HG03095 (cell line): ENCODE measurements around the gene VCX3B.
"Not testable (repeated sequence)": the region's sequence is repeated elsewhere in the genome, so short reads cannot be mapped to it uniquely, and the experiment has no call there.

Experiments
- ATAC-seq: cut with Tn5 transposase; IDR thresholded peaks from one replicate; pipeline ENCODE4 v1.9.1; 2021; ENCODE audit warnings: moderate library complexity; ENCODE audit not compliant: unreplicated experiment

Gene VCX3B

DNA sequence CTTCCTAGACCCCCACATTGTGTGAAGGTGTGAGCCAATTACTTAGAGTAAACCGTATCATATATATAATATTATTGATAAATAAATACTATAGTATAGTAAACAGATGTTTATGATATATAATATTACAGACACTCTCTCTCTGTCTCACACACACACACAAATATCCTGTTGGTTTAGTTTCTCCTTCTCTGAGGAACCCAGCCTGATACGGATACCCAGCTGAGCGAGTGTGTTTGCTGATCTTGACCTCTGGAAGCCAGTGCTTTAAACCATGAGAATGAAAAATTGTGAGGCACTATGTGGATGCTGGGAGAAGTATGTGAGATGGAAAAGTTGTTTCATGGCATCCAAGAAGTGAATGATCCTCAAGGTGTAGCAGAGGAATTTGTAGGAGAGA, at the start of gene VCX3B:
Gene VCX3B (plus strand): TSS at position 301 of the 400 bp plus-strand sequence. CDS start 621 bp downstream, outside the sequence.
- not testable (repeated sequence) for ATAC-seq

DNA sequence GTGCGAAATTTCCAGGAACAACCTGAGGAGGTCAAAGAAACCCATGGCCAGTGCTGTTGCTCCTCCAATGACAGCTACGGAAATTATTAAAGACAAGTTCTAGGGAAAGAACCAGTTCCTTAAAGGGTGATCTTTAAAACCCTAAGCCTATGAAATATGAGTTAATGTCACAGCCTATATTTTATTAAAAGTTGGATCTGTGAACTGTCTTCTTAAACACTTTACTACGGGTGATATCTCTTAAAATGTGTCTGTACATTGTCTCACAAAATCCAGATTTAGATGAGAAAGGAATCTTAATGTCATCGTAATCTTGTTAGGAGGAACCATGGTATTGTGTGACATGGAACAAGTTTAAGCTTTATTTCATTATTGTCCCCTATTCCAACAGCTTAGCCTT, 46.3 kb upstream of the VCX3B start:
- no peak for ATAC-seq

DNA sequence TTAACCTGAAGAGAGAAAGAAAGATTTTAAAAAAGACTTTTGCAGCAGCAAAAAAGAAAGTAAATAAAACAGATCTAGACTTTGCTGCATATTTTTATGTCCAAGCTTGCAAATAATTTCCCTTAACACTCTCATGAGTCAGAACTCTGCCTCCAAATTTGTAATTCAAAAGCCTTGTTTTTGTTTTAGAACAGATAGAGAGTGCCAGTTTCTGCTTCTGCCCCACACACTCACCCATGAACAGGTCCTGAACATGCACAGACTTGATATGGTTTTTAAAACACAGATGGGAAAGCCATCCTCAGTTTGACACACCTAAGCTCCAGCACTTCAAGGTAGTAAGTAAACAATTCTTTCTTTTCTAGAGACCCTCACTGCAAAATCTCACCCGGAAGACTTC, 39.7 kb upstream of the VCX3B start:
- ATAC-seq: no peak

DNA sequence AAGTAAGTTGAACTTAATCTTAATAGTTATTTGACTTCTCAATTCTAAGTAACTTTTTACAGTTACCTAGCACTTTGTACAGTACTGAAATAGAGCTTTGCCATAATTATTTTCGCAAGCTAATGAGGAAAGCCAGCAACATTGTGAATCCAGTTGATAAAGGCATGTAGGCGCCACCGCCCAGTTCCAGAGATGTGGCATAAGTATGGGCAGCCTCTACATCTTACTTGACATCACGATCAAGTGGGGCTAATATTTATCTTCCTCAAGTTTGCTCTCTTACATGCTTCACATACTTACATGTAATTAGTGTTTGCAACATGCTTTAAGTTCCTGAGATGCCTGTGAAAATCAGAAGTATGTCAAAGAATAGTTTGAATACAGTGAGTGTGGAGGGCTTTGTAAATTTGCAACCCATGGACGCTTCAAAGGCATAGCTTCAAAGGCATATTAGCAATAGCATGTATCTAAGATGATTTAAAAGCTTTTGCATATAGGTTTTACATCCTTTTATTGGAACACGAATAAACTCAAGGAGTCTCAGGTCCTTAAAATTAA, 34.9 kb upstream of the VCX3B start:
- ATAC-seq: no peak

DNA sequence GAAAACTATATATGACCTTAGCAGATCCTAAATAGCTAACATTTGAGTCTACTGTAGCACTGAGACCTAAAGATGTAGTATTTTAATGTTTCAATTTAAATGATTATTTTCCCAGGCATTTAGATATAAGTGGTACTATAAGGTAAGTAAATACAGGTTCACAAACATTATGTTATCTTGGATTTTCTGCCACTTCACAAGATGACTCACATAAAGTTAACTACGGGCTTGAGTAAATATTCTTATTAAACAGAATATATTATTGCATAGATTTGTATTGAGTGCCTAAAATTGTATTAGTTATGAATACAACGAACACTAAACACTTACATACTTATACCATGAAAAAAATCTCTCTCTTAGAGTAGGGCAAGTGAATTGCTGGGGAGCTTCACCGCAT, 34.2 kb upstream of the VCX3B start:
- ATAC-seq: no peak

DNA sequence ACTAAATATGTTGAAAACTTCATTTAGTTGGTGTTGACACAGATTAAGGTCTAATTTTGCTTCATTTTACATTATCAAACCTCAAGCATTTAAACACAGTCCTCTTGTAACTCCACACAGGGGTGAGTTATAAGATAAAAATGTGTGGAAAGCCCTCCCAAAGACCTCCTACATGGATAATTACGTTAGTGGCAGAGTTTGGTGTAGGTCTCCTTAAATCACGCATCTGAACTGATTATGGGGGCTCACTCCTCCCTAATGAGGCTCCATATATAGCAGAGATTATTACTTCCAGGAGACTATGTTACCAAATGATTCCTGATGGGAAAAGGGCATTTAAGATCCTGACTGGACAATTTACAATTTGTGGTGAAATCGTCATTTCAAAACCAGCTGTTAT, 32.2 kb upstream of the VCX3B start:
- no peak for ATAC-seq

DNA sequence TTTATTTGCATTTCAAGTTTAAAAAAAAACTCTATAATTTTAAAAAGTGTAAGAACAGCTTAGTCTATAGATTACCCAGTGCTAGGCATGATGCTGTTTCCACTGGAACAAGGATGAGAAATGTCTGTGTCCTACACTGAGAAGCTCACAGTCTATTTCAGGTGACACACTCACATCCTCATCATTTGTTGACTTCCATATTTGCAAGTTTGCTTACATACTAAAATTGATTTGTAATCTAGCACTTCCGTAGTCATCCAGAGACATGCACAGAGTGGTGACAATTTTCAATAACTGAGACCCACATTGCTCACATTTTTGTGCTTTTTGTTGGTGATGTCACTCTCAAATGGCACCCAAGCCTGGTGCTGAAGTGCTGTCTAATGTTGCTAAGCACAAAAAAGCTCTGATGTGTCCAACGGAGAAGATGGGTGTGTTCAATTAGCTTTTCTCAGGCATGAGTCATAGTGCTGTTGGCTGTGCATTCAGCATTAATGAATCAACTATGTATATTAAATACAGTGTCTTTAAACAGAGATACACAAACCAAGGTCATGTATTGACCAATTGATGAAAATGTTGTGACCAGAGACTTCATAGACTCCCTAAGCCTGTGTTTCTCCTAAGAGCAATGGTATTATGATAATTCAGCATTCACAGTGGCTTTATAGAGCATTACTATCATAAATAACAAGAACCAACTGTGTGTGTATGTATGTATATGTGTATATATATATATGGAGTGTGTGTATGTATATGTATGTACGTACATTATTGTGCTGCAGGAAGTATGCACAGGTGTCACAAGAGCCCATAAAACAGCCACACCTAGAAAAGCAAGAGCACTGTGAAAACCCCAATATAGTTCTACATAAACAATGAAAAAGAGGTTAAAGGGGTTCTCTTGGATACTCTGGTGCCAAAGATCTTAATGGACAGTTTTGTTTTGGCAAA, 31.2 kb upstream of the VCX3B start:
- ATAC-seq: no peak

DNA sequence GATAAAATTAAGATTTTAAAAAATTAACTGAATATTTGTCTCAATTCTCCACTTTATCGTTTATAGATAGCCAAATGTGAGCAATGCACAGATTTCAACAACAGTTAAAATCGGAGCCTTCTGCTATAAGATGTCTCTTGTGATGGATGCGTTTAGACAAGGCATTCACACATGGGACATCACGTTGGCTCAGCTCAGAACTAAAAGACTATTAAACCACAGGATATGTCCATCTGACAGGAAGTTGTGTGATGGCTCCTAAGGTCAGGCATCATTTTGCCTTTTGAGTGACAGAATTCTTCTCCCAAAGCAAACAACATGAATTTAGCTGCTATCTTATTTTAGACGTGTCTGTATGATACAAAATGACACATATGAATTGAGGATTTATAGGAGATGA, 17.3 kb upstream of the VCX3B start:
- ATAC-seq: no peak

DNA sequence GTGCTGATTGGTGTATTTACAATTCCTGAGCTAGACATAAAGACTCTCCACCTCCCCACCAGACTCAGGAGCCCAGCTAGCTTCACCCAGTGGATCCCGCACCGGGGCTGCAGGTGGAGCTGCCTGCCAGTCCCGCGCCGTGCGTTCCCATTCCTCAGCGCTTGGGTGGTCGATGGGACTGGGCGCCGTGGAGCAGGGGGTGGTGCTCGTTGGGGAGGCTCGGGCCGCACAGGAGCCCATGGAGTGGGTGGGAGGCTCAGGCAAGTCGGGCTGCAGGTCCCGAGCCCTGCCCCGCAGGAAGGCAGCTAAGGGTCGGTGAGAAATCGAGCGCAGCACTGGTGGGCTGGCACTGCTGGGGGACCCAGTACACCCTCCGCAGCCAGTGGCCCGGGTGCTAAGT, 12.3 kb upstream of the VCX3B start:
- not testable (repeated sequence) for ATAC-seq

DNA sequence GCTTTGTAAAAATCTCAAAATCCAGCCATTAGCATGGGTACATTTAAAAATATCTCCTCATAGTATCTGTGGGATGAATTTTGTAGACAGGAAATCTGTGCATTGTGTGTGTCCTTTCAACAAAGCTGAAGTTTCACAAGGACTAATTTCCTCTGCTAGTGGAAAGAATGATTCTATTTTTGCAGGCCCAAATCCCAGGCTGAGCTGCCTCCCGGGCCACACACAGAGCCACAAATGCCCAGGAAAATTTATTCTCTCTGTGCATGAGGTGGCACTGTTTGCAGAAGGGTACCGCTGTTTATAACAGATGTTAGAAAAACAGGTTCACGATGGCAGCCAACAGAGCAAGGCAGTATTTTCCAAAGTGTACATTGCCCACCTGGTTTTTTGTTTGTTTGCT, 11.0 kb upstream of the VCX3B start:
- no peak for ATAC-seq

DNA sequence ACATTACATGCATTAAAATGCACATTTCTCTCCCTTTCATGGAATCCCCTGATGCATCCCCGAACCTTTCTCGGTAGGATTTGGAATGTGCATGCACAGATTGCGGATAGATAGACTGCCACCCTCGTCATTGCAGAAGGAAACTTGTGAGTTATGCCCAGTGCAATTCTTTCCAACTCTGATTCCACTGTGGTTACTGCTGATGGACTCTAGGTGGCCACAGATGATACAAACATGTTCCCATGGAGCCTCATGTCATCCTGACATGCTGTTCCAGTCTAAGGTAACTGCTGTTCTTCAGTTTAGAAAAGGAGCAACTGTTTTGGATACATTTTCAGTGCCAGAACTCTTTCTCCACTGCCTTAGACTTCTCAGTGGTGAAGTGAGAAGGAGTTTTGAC, 9.1 kb upstream of the VCX3B start:
- ATAC-seq: no peak

DNA sequence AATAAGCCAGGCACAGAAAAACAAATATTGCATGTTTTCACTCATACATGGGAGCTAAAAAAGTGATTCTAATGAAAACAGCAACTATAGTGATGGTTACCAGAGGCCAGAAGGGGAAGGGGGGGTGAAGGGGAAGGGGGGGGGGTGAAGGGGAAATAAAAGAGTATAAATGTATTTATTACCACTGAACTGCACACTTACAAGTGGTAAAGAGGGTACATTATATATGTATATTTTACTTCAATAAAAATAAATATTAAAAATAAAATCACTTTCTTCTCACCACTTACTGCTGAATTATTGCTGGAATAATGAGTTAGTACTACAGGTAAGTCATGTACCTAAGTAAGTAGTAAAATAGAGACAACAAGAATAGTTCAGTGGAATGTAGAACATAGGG, 2.1 kb upstream of the VCX3B start:
- ATAC-seq: no peak

DNA sequence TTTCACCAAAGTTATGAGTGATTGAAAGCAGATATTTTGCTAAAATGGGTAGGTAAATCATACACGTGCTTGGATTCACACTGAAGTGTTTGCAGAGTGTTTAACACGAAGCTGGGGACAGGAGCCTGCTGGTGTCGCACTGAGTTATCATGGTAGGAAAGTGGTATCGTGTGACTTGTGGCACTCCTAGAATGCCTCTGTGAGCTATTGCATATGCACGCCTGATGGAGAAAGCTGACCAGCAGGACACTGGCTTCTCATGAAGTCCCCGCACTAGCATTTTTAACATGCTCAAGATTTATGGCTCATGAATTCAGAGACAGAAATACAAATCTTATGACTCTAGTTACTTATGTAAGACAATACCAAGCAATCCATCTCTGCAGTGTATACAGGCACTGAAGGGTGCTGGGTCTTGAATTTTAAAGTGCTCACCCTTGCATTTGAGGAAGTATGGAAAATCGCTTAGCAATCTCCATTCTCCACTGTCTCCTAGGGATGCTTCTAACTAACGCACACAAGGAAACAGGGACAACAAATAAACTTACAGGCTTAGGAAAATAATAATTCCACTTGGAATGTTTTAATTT, 19.8 kb downstream of the VCX3B start:
- ATAC-seq: no peak

DNA sequence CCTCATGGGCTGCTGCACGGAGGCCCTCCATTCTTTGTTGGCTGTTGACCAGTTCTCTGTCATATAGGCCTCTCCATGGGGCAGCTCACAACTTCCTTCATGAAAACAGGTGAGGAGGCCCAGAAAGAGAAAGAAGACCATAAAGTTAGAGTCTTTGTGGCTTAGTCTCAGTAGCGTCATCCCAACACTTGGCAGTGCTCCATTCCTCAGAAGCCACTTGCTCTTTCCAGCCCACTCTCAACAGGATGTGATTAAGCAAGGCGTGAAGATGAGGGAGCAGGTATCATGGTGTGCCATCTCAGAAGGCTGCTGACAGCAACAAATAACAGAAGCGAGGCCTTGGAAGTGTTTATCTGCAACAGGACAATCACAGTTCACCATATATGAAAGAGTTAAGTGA, 30.4 kb downstream of the VCX3B start:
- not testable (repeated sequence) for ATAC-seq

DNA sequence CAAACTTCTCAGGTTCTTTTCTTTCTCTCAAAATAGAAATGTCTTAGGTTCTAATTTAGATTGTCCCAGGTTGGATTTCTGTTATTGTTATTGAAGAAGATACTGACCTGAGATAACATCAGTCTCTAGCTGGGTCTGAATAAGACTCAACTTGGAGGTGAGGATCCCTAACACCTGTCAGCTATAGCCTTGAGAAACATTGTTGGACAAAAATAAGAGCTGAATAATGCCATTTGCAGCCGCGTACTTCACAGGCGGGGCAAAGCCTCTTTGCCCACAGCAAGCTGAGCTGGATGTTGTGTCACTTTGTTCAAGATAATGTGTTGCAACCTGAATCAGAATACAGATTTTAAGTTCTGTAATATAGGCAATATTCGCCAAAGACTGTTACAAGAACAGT, 35.6 kb downstream of the VCX3B start:
- ATAC-seq: no peak

DNA sequence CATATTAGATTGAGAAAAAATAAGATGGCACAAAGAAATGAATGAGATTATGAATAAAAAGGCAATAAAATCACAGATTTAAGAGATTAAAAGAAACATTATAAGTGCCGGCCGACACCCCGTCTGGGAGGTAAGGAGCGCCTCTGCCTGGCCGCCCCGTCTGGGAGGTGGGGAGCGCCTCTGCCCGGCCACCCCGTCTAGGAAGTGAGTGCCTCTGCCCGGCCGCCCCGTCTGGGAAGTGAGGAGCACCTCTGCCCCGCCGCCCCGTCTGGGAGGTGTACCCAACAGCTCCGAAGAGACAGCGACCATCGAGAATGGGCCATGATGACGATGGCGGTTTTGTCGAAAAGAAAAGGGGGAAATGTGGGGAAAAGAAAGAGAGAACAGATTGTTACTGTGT, 37.5 kb downstream of the VCX3B start:
- not testable (repeated sequence) for ATAC-seq

DNA sequence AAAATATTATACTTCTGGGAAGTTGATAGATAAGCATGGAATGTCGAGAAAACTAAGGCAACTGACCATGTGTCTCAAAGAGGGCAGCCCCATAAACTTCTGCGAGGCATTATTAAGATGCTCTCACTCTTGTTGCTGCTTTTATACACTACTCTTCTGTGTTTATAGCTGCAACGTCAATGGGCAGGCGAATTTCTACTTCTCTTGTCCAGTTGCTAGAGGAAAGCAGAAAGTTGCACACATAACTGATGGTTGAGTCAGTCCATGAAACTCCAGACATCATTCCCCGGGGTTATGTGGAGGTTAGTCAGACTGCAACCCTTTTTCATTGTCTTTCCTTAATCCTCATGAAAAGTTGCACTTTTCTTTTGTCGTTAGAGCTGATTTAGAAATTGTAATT, 39.8 kb downstream of the VCX3B start:
- ATAC-seq: no peak
